Measurements from ENCODE around the gene CLCN3. TPM values are rescaled to one million over a fixed set of nuclear protein-coding genes. Genes with fewer than 3 reads are reported as not detected.

CLCN3 gene
- total and polyA plus RNA-seq, 2 of the 13 experiments (the other 11 are each of a cell fraction or from before 2014, with no cell fraction given) = 13.6 to 23.7 TPM

DNA sequence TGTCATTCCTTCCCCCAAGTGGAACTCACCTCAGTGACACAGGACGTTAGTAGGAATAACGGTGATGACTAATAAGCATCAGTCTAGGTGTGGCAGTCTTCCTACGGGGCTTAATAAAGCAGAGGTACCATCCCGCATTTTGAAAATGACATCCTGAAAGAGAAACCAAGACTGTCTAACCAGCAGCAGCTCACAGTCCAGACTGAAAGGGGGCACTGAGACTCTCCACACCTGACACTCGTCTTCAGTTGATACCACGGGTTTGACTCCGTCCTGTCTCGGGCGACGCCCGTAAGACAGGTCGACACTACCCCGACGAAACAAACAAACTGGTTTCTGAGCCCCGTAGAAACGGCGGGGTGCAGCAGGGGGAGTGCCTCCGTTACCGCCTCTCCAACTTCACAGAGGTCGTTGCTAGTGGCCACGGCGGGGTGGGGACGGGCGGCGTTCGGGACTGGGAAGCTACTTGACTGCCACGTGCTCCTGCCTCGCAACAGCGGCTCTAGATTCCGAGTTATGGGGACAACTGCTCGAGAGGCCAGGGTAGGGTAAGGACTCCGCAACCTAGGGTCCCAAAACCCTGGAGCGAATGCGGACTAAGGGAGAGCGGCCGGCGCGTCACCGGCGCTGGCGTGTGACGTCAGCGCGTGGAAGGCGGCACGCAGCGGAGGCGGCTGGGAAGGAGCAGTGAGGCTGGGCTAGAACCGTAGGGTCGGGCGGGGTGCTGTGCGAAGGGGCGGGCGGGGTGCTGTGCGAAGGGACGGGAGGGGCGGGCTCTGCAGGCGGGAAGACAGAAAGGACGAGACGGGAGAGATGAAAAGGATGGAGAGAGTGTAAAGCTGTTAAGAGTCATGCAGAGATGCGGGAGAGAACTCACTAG, 8.1 kb upstream of the CLCN3 start, which contains the start of gene NEK1 (continued):
- peak; percentile 59; the same call in 1 of the 2 replicates for TF ChIP-seq ZNF563 (CRISPR knock-in tag; IDR thresholded peaks at IDR 0.05)
- no peak; the same call in 1 of the 2 replicates for TF ChIP-seq ZNF670 (CRISPR knock-in tag; IDR thresholded peaks at IDR 0.05; ENCODE audit: borderline replicate concordance)
- TF ChIP-seq ZNF576 (CRISPR knock-in tag; IDR thresholded peaks at IDR 0.05) = no peak
- TF ChIP-seq CBX1 (IDR thresholded peaks at IDR 0.05; ENCODE audit: low read depth) = no peak
- TF ChIP-seq, protein P1, sequence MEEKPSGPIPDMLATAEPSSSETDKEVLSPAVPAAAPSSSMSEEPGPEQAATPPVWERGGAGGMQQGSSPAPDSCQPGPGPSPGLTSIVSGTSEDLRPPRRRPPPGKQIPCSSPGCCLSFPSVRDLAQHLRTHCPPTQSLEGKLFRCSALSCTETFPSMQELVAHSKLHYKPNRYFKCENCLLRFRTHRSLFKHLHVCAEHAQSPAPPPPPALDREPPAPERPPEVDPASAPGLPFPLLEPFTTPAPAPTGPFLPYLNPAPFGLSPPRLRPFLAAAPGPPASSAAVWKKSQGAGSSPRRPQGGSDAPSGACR (CRISPR knock-in tag; IDR thresholded peaks at IDR 0.05) = peak; percentile 88
- TF ChIP-seq, protein P2, sequence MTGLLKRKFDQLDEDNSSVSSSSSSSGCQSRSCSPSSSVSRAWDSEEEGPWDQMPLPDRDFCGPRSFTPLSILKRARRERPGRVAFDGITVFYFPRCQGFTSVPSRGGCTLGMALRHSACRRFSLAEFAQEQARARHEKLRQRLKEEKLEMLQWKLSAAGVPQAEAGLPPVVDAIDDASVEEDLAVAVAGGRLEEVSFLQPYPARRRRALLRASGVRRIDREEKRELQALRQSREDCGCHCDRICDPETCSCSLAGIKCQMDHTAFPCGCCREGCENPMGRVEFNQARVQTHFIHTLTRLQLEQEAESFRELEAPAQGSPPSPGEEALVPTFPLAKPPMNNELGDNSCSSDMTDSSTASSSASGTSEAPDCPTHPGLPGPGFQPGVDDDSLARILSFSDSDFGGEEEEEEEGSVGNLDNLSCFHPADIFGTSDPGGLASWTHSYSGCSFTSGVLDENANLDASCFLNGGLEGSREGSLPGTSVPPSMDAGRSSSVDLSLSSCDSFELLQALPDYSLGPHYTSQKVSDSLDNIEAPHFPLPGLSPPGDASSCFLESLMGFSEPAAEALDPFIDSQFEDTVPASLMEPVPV (CRISPR knock-in tag; IDR thresholded peaks at IDR 0.05) = peak; percentile 76; the same call in 1 of the 2 replicates
- no peak for TF ChIP-seq NRL (CRISPR knock-in tag; IDR thresholded peaks at IDR 0.05; ENCODE audit: borderline replicate concordance)
- no peak for TF ChIP-seq ZSCAN12 (CRISPR knock-in tag; IDR thresholded peaks at IDR 0.05)
- TF ChIP-seq HMGXB4 (CRISPR knock-in tag; IDR thresholded peaks at IDR 0.05; ENCODE audit: borderline replicate concordance in 1 of 2, low read depth in 1 of 2) = peak; percentile 73 to 84; a peak in 3 of 4 replicates
- TF ChIP-seq ZNF740 (CRISPR knock-in tag; IDR thresholded peaks at IDR 0.05) = no peak
- TF ChIP-seq, protein P3, sequence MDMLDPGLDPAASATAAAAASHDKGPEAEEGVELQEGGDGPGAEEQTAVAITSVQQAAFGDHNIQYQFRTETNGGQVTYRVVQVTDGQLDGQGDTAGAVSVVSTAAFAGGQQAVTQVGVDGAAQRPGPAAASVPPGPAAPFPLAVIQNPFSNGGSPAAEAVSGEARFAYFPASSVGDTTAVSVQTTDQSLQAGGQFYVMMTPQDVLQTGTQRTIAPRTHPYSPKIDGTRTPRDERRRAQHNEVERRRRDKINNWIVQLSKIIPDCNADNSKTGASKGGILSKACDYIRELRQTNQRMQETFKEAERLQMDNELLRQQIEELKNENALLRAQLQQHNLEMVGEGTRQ (IDR thresholded peaks at IDR 0.05; ENCODE audit: low read depth, low read length) = no peak
- TF ChIP-seq, protein P3 (CRISPR knock-in tag; IDR thresholded peaks at IDR 0.05; ENCODE audit: borderline replicate concordance) = no peak
- peak; percentile 88 for TF ChIP-seq ZFP91 (CRISPR knock-in tag; IDR thresholded peaks at IDR 0.05; ENCODE audit: borderline replicate concordance)
- TF ChIP-seq, protein P4, sequence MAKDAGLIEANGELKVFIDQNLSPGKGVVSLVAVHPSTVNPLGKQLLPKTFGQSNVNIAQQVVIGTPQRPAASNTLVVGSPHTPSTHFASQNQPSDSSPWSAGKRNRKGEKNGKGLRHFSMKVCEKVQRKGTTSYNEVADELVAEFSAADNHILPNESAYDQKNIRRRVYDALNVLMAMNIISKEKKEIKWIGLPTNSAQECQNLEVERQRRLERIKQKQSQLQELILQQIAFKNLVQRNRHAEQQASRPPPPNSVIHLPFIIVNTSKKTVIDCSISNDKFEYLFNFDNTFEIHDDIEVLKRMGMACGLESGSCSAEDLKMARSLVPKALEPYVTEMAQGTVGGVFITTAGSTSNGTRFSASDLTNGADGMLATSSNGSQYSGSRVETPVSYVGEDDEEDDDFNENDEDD (CRISPR knock-in tag; IDR thresholded peaks at IDR 0.05; ENCODE audit: borderline replicate concordance) = peak; percentile 61; the same call in 1 of the 2 replicates

Data from HepG2 (cell line).